Neural progenitor cell (in vitro differentiated cells): ENCODE measurements around the gene MTR. TPM values are rescaled to one million over a fixed set of nuclear protein-coding genes. Genes with fewer than 3 reads are reported as not detected.
A peak's percentile ranks its signal among the peaks of the same experiment; 100 is the strongest.

ENCODE experiments used
- DNase-seq: peaks from one replicate; pipeline ENCODE4 v3.0.0-alpha.2; 2016; ENCODE audit warnings: low spot score
- H2AFZ ChIP-seq: fragments of 200-600 bp; sonication (generic); replicated peaks from 2 replicates; pipeline ENCODE4 v1.6.1; 2016; ENCODE audit warnings: antibody characterized with exemption
- H3F3A ChIP-seq: fragments of 200-600 bp; sonication (generic); 2 replicates; pipeline ENCODE4 v1.6.1; 2016; ENCODE audit warnings: antibody characterized with exemption, low read depth
- H3K27ac ChIP-seq: fragments of 200-600 bp; sonication (generic); 2 replicates; pipeline ENCODE4 v1.5.1; 2016; ENCODE audit warnings: mild to moderate bottlenecking
- H3K27me3 ChIP-seq: fragments of 200-600 bp; sonication (generic); 2 replicates; pipeline ENCODE4 v1.6.1; 2016; ENCODE audit warnings: mild to moderate bottlenecking, moderate library complexity
- H3K36me3 ChIP-seq: fragments of 200-600 bp; sonication (generic); 2 replicates; pipeline ENCODE4 v1.5.1; 2016
- H3K4me1 ChIP-seq: fragments of 200-600 bp; sonication (generic); 2 replicates; pipeline ENCODE4 v1.6.1; 2016; ENCODE audit warnings: mixed run types
- H3K4me2 ChIP-seq: fragments of 200-600 bp; sonication (generic); 2 replicates; pipeline ENCODE4 v1.6.1; 2016
- H3K4me3 ChIP-seq: fragments of 200-600 bp; sonication (generic); 2 replicates; pipeline ENCODE4 v1.5.1; 2016
- H3K79me2 ChIP-seq: fragments of 200-600 bp; sonication (generic); 2 replicates; pipeline ENCODE4 v1.6.1; 2016; ENCODE audit warnings: low read depth
- H3K9ac ChIP-seq: fragments of 200-600 bp; sonication (generic); 2 replicates; pipeline ENCODE4 v1.6.1; 2016
- H3K9me3 ChIP-seq: fragments of 200-600 bp; sonication (generic); 2 replicates; pipeline ENCODE4 v1.5.1; 2016; ENCODE audit warnings: low read depth
- H4K20me1 ChIP-seq: fragments of 200-600 bp; sonication (generic); 2 replicates; pipeline ENCODE4 v1.6.1; 2016; ENCODE audit warnings: low read depth
- H3K27ac Mint-ChIP-seq: 3 replicates; pipeline ENCODE4 v1.8.0; 2021; ENCODE audit warnings: mixed read lengths
- H3K27me3 Mint-ChIP-seq: 2 replicates; pipeline ENCODE4 v1.8.0; 2022; ENCODE audit warnings: low read depth, mild to moderate bottlenecking, inconsistent platforms, moderate library complexity, mixed read lengths; ENCODE audit not compliant: insufficient read depth
- H3K36me3 Mint-ChIP-seq: 3 replicates; pipeline ENCODE4 v1.8.0; 2021; ENCODE audit warnings: mixed read lengths
- H3K4me1 Mint-ChIP-seq: 3 replicates; pipeline ENCODE4 v1.8.0; 2021; ENCODE audit warnings: mixed read lengths
- H3K4me3 Mint-ChIP-seq: 3 replicates; pipeline ENCODE4 v1.8.0; 2021; ENCODE audit warnings: mild to moderate bottlenecking, moderate library complexity, mixed read lengths
- H3K9me3 Mint-ChIP-seq: 3 replicates; pipeline ENCODE4 v1.8.0; 2020; ENCODE audit warnings: mixed read lengths
- EZH2 ChIP-seq: fragments of 200-600 bp; sonication (generic); IDR thresholded peaks from 2 replicates; pipeline ENCODE4 v1.6.1; 2017; ENCODE audit warnings: antibody characterized with exemption, mild to moderate bottlenecking, moderate library complexity
- EZH2phosphoT487 ChIP-seq: fragments of 200-600 bp; sonication (generic); IDR thresholded peaks from 2 replicates; pipeline ENCODE4 v1.6.1; 2017; ENCODE audit warnings: antibody characterized with exemption
- total RNA-seq: library from RNA; depleted of rRNA; stranded (reverse); fragments of >200 nt; gene quantifications from 2 replicates; pipeline ENCODE4 v1.2.3, GENCODE V29; 2015; ENCODE audit warnings: low replicate concordance
- TF ChIP-seq, protein P1 (sequence below): fragments of 200-600 bp; sonication (generic); IDR thresholded peaks from 2 replicates; pipeline ENCODE4 v1.5.1; 2017; ENCODE audit warnings: antibody characterized with exemption, mild to moderate bottlenecking

Gene MTR
- total RNA-seq, 1 donor from 2014 or later = 27.3 TPM

DNA sequence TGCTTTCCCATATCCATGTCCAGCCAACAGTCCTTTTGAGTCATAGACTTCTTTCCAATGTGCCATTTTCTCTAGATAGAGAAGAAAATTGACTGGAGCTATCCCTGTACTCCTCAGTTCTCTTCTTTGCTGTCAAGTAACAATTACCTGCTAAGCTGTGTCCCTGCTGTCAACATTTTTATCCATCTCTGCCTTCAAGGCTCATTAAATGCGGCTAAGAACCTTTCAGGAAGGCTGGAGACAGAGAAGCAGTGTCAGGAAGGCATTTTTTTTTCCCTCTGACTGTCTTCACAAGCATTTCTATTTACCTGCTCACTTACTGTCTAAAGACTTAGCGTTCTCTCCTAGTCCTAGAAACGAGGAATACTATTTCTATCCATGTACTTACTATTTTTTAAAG lies 69.1 kb downstream of the MTR start:
- no peaks in the 10 kb centered on the region for H4K20me1 ChIP-seq
- no peak overlapping the region for H3K4me2 ChIP-seq
- DNase-seq = no peak
- H2AFZ ChIP-seq = no peak overlapping the region
- TF ChIP-seq EZH2 (no peak), EZH2phosphoT487 (no peak)
- Mint-ChIP-seq H3K4me3 (no peak overlapping the region), H3K36me3 (peaks cover 41% of the 10 kb centered on the region), H3K4me1 (no peaks in the 10 kb centered on the region), H3K27me3 (no peaks in the 10 kb centered on the region), H3K9me3 (peaks cover 3% of the 10 kb centered on the region), H3K27ac (no peak overlapping the region)
- no peaks in the 10 kb centered on the region for H3K9me3 ChIP-seq
- H3K27ac ChIP-seq = no peak overlapping the region
- no peak overlapping the region for H3K4me3 ChIP-seq
- peaks cover 6% of the 10 kb centered on the region for H3K4me1 ChIP-seq
- no peak overlapping the region for H3K9ac ChIP-seq
- H3F3A ChIP-seq = no peaks in the 10 kb centered on the region
- H3K79me2 ChIP-seq = no peaks in the 10 kb centered on the region
- H3K27me3 ChIP-seq = no peaks in the 10 kb centered on the region
- no peaks in the 10 kb centered on the region for H3K36me3 ChIP-seq

DNA sequence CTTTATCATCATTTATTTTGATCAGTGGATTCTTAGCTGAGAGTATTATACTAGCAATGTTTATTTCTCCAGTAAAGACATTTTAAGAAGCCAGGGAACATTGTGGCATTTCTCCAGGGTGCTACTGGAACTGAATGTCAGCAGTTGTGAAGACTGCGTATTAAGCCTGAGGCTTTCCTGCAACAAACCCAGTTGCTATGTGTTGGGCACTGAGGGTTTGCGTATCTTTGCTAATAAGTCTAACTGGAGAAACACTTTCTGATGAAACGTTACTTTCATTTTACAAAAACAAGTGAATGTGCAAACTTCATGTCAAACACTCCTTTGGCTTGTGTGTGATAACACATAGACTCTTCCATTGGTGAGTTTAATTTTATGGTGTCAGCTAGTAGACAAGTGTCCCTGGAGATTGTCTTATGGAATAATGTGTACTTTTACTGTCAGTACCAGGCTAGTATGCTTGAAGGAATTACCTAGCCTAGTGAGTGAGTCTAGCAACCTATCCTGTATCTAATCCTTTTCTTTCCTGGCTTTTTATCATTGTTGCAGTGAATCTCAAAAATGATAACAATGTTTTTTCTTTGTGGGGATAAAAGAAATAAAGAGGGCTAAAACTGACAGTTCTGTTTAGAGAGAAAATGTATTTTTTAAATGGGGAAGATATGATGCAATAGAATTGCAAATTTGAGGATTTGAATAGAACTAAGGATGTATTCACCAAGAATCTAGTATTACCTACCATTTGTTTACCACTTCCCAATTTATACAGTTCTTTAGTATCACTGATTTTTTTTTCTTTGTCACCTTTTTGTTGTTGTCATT lies 70.1 kb downstream of the MTR start:
- Histone ChIP-seq H3K27me3 (no peaks in the 10 kb centered on the region), H3K4me2 (no peak overlapping the region), H3K27ac (no peak overlapping the region), H3F3A (no peaks in the 10 kb centered on the region), H3K4me1 (peaks cover 6% of the 10 kb centered on the region), H4K20me1 (no peaks in the 10 kb centered on the region), H2AFZ (no peak overlapping the region), H3K79me2 (no peaks in the 10 kb centered on the region), H3K36me3 (no peaks in the 10 kb centered on the region), H3K9me3 (no peaks in the 10 kb centered on the region), H3K4me3 (no peak overlapping the region), H3K9ac (no peak overlapping the region)
- Mint-ChIP-seq H3K9me3 (peaks cover 3% of the 10 kb centered on the region), H3K4me3 (no peak overlapping the region), H3K27me3 (no peaks in the 10 kb centered on the region), H3K36me3 (peaks cover 38% of the 10 kb centered on the region), H3K4me1 (no peaks in the 10 kb centered on the region), H3K27ac (no peak overlapping the region)
- no peak for TF ChIP-seq EZH2phosphoT487
- TF ChIP-seq EZH2 = no peak
- TF ChIP-seq, protein P1, sequence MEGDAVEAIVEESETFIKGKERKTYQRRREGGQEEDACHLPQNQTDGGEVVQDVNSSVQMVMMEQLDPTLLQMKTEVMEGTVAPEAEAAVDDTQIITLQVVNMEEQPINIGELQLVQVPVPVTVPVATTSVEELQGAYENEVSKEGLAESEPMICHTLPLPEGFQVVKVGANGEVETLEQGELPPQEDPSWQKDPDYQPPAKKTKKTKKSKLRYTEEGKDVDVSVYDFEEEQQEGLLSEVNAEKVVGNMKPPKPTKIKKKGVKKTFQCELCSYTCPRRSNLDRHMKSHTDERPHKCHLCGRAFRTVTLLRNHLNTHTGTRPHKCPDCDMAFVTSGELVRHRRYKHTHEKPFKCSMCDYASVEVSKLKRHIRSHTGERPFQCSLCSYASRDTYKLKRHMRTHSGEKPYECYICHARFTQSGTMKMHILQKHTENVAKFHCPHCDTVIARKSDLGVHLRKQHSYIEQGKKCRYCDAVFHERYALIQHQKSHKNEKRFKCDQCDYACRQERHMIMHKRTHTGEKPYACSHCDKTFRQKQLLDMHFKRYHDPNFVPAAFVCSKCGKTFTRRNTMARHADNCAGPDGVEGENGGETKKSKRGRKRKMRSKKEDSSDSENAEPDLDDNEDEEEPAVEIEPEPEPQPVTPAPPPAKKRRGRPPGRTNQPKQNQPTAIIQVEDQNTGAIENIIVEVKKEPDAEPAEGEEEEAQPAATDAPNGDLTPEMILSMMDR = no peak
- no peak for DNase-seq

DNA sequence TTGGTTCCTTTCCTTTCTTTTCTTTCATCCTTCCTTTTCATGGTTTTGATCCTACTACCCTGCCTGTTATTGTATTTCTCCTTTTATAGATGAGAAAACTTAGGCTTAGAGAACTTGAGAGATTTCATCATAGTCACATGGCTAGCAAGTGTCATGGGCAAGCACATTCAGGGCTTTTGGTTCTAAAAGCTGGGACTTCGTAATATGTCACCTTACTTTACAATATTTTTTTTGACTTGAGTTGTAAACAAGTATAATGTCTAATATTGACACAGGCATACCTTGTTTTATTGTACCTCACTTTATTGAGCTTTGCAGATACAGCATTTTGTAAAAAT lies 70.7 kb downstream of the MTR start:
- Histone ChIP-seq H3K4me1 (peaks cover 6% of the 10 kb centered on the region), H3K4me3 (no peak overlapping the region), H3K36me3 (no peaks in the 10 kb centered on the region), H3K9me3 (no peaks in the 10 kb centered on the region), H3K4me2 (no peak overlapping the region), H3K27me3 (no peaks in the 10 kb centered on the region), H3K9ac (no peak overlapping the region), H3F3A (no peaks in the 10 kb centered on the region), H3K79me2 (no peaks in the 10 kb centered on the region), H2AFZ (no peak overlapping the region), H4K20me1 (no peaks in the 10 kb centered on the region), H3K27ac (no peak overlapping the region)
- Mint-ChIP-seq H3K4me1 (no peaks in the 10 kb centered on the region), H3K9me3 (peaks cover 3% of the 10 kb centered on the region), H3K4me3 (no peak overlapping the region), H3K27ac (no peak overlapping the region), H3K27me3 (no peaks in the 10 kb centered on the region), H3K36me3 (peaks cover 38% of the 10 kb centered on the region)
- TF ChIP-seq EZH2 = no peak
- no peak for DNase-seq

DNA sequence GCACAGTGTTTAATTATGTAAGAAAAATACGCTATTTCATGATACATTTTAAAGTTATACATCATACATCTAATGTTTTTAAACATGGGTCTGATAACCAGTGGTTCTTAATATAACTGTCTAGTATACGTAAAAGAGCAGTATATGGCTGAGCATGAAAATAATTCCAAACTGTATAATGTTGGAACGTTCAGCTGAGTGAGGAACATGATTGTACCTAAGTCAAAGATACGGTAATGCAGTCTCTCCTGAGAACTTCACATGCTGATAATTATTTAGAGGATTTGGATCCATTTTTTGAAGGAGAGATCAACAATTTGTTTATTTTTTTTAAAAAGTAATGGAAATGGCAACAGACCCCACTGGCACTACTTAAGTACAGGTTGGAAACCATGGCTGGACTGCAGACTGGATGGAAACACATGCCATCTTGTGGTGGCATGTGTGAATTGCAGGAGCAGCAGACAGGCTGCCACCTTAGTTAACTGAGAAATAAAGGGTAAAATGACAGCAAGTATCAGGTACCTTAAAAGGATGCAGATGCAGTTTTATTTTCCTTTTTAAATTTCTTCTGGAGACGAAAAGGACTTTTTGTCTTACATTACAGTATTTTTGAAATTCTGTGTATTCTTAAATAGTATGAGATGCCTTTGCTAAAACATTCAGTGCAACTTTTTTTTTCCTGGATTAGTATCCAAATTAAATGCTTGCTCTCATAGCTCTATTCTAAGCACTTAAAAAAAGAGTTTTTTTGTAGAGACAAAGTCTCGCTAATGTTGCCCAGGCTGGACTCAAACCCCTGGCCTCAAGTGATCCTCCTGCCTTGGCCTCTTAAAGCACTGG lies 73.8 kb downstream of the MTR start:
- TF ChIP-seq EZH2 = no peak
- TF ChIP-seq, protein P1 = peak; percentile 92
- Histone ChIP-seq H3K9me3 (no peaks in the 10 kb centered on the region), H3K36me3 (no peaks in the 10 kb centered on the region), H3K79me2 (no peaks in the 10 kb centered on the region), H3K4me2 (no peak overlapping the region), H3K9ac (no peak overlapping the region), H3K4me3 (no peak overlapping the region), H3K4me1 (no peaks in the 10 kb centered on the region), H2AFZ (no peak overlapping the region), H3K27ac (no peak overlapping the region), H4K20me1 (no peaks in the 10 kb centered on the region), H3F3A (no peaks in the 10 kb centered on the region), H3K27me3 (no peaks in the 10 kb centered on the region)
- H3K4me1 Mint-ChIP-seq = no peaks in the 10 kb centered on the region
- H3K9me3 Mint-ChIP-seq = peaks cover 3% of the 10 kb centered on the region
- H3K27ac Mint-ChIP-seq = no peak overlapping the region
- no peaks in the 10 kb centered on the region for H3K27me3 Mint-ChIP-seq
- peak; percentile 68 for DNase-seq
- no peak overlapping the region for H3K4me3 Mint-ChIP-seq
- peaks cover 36% of the 10 kb centered on the region for H3K36me3 Mint-ChIP-seq
